ENCODE data around the gene MKKS. TPM values are rescaled to one million over a fixed set of nuclear protein-coding genes. Genes with fewer than 3 reads are reported as not detected.

The MKKS gene
- total RNA-seq, 2 donors from 2014 or later, result 13.2 to 13.8 TPM

- Histone ChIP-seq H3K27ac (ENCODE audit: low read depth, low read length) (no peak overlapping the region), H3K4me1 (ENCODE audit: control insufficient read depth, insufficient read depth, low read length) (no peaks in the 10 kb centered on the region), H3K9me3 (ENCODE audit: control insufficient read depth, low read length) (no peaks in the 10 kb centered on the region), H3K4me3 (ENCODE audit: low read length) (no peak overlapping the region), H3K36me3 (ENCODE audit: control insufficient read depth, insufficient read depth, low read length) (no peaks in the 10 kb centered on the region), H3K9ac (ENCODE audit: extremely low read depth, low read length, poor library complexity, severe bottlenecking) (no peak overlapping the region), H3K27me3 (ENCODE audit: control insufficient read depth, insufficient read depth, low read length, poor library complexity, severe bottlenecking) (no peaks in the 10 kb centered on the region)
- Mint-ChIP-seq H3K27ac (no peak overlapping the region), H3K27me3 (ENCODE audit: insufficient read depth) (no peaks in the 10 kb centered on the region), H3K4me1 (no peaks in the 10 kb centered on the region), H3K4me3 (no peak overlapping the region), H3K9me3 (no peaks in the 10 kb centered on the region), H3K36me3 (ENCODE audit: low read depth) (no peaks in the 10 kb centered on the region)
- TF ChIP-seq, protein P1, sequence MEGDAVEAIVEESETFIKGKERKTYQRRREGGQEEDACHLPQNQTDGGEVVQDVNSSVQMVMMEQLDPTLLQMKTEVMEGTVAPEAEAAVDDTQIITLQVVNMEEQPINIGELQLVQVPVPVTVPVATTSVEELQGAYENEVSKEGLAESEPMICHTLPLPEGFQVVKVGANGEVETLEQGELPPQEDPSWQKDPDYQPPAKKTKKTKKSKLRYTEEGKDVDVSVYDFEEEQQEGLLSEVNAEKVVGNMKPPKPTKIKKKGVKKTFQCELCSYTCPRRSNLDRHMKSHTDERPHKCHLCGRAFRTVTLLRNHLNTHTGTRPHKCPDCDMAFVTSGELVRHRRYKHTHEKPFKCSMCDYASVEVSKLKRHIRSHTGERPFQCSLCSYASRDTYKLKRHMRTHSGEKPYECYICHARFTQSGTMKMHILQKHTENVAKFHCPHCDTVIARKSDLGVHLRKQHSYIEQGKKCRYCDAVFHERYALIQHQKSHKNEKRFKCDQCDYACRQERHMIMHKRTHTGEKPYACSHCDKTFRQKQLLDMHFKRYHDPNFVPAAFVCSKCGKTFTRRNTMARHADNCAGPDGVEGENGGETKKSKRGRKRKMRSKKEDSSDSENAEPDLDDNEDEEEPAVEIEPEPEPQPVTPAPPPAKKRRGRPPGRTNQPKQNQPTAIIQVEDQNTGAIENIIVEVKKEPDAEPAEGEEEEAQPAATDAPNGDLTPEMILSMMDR (conservative IDR thresholded peaks at IDR 0.05), result no peak
- DNase-seq, result no peak
These were observed 66.4 kb downstream of the MKKS start for GRCh38 chr20:10367693-10367942.

- no peak overlapping the region for H3K4me3 Mint-ChIP-seq
- no peaks in the 10 kb centered on the region for H3K36me3 ChIP-seq (ENCODE audit: control insufficient read depth, insufficient read depth, low read length)
- H3K27me3 ChIP-seq (ENCODE audit: control insufficient read depth, insufficient read depth, low read length, poor library complexity, severe bottlenecking), result no peaks in the 10 kb centered on the region
- no peaks in the 10 kb centered on the region for H3K9me3 Mint-ChIP-seq
- H3K9me3 ChIP-seq (ENCODE audit: control insufficient read depth, low read length), result no peaks in the 10 kb centered on the region
- no peak overlapping the region for H3K9ac ChIP-seq (ENCODE audit: extremely low read depth, low read length, poor library complexity, severe bottlenecking)
- H3K27me3 Mint-ChIP-seq (ENCODE audit: insufficient read depth), result no peaks in the 10 kb centered on the region
- TF ChIP-seq, protein P1 (conservative IDR thresholded peaks at IDR 0.05), result no peak
- H3K4me1 ChIP-seq (ENCODE audit: control insufficient read depth, insufficient read depth, low read length), result no peaks in the 10 kb centered on the region
- WGBS, 2 experiments (ENCODE audit: insufficient coverage in 1 of 2, insufficient read length in 1 of 2), result 92 to 96% methylated on average over 3 to 4 of the region's 4 CpGs
- no peaks in the 10 kb centered on the region for H3K4me1 Mint-ChIP-seq
- DNase-seq, result no peak
- H3K27ac ChIP-seq (ENCODE audit: low read depth, low read length), result no peak overlapping the region
- no peaks in the 10 kb centered on the region for H3K36me3 Mint-ChIP-seq (ENCODE audit: low read depth)
- no peak overlapping the region for H3K27ac Mint-ChIP-seq
- H3K4me3 ChIP-seq (ENCODE audit: low read length), result no peak overlapping the region
These were observed 66.9 kb downstream of the MKKS start for GRCh38 chr20:10366898-10367692.

GRCh38 chr20:10362674-10363073 lies 71.3 kb downstream of the MKKS start:
- WGBS, 2 experiments (ENCODE audit: insufficient coverage in 1 of 2, insufficient read length in 1 of 2), result 85 to 100% methylated on average over 1 of the region's 1 CpG
- no peaks in the 10 kb centered on the region for H3K4me1 Mint-ChIP-seq
- DNase-seq, result no peak
- no peak overlapping the region for H3K27ac ChIP-seq (ENCODE audit: low read depth, low read length)
- no peaks in the 10 kb centered on the region for H3K9me3 Mint-ChIP-seq
- no peaks in the 10 kb centered on the region for H3K27me3 Mint-ChIP-seq (ENCODE audit: insufficient read depth)
- H3K27me3 ChIP-seq (ENCODE audit: control insufficient read depth, insufficient read depth, low read length, poor library complexity, severe bottlenecking), result no peaks in the 10 kb centered on the region
- no peak overlapping the region for H3K27ac Mint-ChIP-seq
- H3K4me1 ChIP-seq (ENCODE audit: control insufficient read depth, insufficient read depth, low read length), result no peaks in the 10 kb centered on the region
- H3K36me3 Mint-ChIP-seq (ENCODE audit: low read depth), result no peaks in the 10 kb centered on the region
- no peak overlapping the region for H3K4me3 Mint-ChIP-seq
- H3K9me3 ChIP-seq (ENCODE audit: control insufficient read depth, low read length), result no peaks in the 10 kb centered on the region
- no peak overlapping the region for H3K9ac ChIP-seq (ENCODE audit: extremely low read depth, low read length, poor library complexity, severe bottlenecking)
- no peaks in the 10 kb centered on the region for H3K36me3 ChIP-seq (ENCODE audit: control insufficient read depth, insufficient read depth, low read length)
- no peak overlapping the region for H3K4me3 ChIP-seq (ENCODE audit: low read length)
- TF ChIP-seq, protein P1 (conservative IDR thresholded peaks at IDR 0.05), result no peak

All from endodermal cell (in vitro differentiated cells).